IMR-90 (cell line): ENCODE measurements around the gene KCTD3. TPM values are rescaled to one million over a fixed set of nuclear protein-coding genes. Genes with fewer than 3 reads are reported as not detected.

Experiments used
- ATAC-seq: fragments of 200-7000 bp; cut with Tn5 transposase; 2 replicates; pipeline ENCODE4 v1.9.1; 2020; ENCODE audit warnings: low read depth, mild to moderate bottlenecking, moderate library complexity
- BruUV-seq: library from RNA; stranded (reverse); fragments of 400-500 nt; replicated peaks from 2 replicates; lab custom pipeline; 2021; lab: Mats Ljungman, UMichigan
- CTCF ChIA-PET: fragments of 300-600 bp; formaldehyde crosslinking; extraction: SDS; loops from one replicate; lab custom pipeline; 2021; ENCODE audit warnings: antibody characterized with exemption; lab: Yijun Ruan, JAX
- POLR2A ChIA-PET: fragments of 300-600 bp; sonication (Branson Sonifier 250); formaldehyde crosslinking; loops from one replicate; lab custom pipeline; 2022; ENCODE audit warnings: antibody characterized with exemption; ENCODE audit not compliant: unreplicated experiment; lab: Charles Lee
- DNase-seq: peaks from one replicate; pipeline ENCODE4 v3.0.0; 2013
- H2AFZ ChIP-seq: replicated peaks from 2 replicates; pipeline ENCODE3; 2013; ENCODE audit warnings: low read length, mild to moderate bottlenecking; ENCODE audit not compliant: poor library complexity
- H2AK5ac ChIP-seq: 2 replicates; pipeline ENCODE4 v1.6.1; 2013; ENCODE audit warnings: low read depth, low read length, inconsistent platforms
- H2AK9ac ChIP-seq: replicated peaks from 2 replicates; pipeline ENCODE3; 2013; ENCODE audit warnings: mild to moderate bottlenecking, low read depth, low read length, moderate library complexity; ENCODE audit not compliant: poor library complexity
- H2BK120ac ChIP-seq: 2 replicates; pipeline ENCODE4 v1.6.1; 2013; ENCODE audit warnings: low read depth, low read length, inconsistent platforms
- H2BK15ac ChIP-seq: 3 replicates; pipeline ENCODE4 v1.6.1; 2013; ENCODE audit warnings: low read depth, low read length, inconsistent platforms
- H2BK20ac ChIP-seq: 2 replicates; pipeline ENCODE4 v1.6.1; 2013; ENCODE audit warnings: low read depth, mild to moderate bottlenecking, inconsistent platforms, low read length, moderate library complexity
- H2BK5ac ChIP-seq: 2 replicates; pipeline ENCODE4 v1.6.1; 2013; ENCODE audit warnings: mild to moderate bottlenecking, low read depth, low read length, inconsistent platforms; ENCODE audit not compliant: poor library complexity, severe bottlenecking
- H3K14ac ChIP-seq: replicated peaks from 2 replicates; pipeline ENCODE4 v1.6.1; 2013; ENCODE audit warnings: low read depth, low read length, inconsistent platforms
- H3K18ac ChIP-seq: 2 replicates; pipeline ENCODE4 v1.6.1; 2013; ENCODE audit warnings: low read depth, low read length, control low read depth
- H3K23ac ChIP-seq: 2 replicates; pipeline ENCODE4 v1.6.1; 2013; ENCODE audit warnings: low read depth, low read length, inconsistent platforms
- H3K27ac ChIP-seq: 2 replicates; pipeline ENCODE4 v1.5.1; 2013; ENCODE audit warnings: mild to moderate bottlenecking, control low read depth, low read length; ENCODE audit not compliant: insufficient read depth
- H3K27me3 ChIP-seq: 2 replicates; pipeline ENCODE4 v1.6.1; 2013; ENCODE audit warnings: low read length; ENCODE audit not compliant: control insufficient read depth, insufficient read depth
- H3K36me3 ChIP-seq: 2 replicates; pipeline ENCODE4 v1.6.1; 2013; ENCODE audit warnings: low read length, mixed read lengths; ENCODE audit not compliant: control insufficient read depth, insufficient read depth
- H3K4ac ChIP-seq: 2 replicates; pipeline ENCODE4 v1.6.1; 2013; ENCODE audit warnings: low read depth, low read length, inconsistent platforms
- H3K4me1 ChIP-seq: 2 replicates; pipeline ENCODE4 v1.6.1; 2013; ENCODE audit warnings: low read length, mixed read lengths; ENCODE audit not compliant: control insufficient read depth, insufficient read depth
- H3K4me2 ChIP-seq: 2 replicates; pipeline ENCODE4 v1.6.1; 2013; ENCODE audit warnings: low read depth, mild to moderate bottlenecking, control low read depth, low read length, moderate library complexity
- H3K4me3 ChIP-seq: 2 replicates; pipeline ENCODE4 v1.5.1; 2013; ENCODE audit warnings: low read depth, mild to moderate bottlenecking, control low read depth, low read length, moderate library complexity; ENCODE audit not compliant: insufficient read depth
- H3K56ac ChIP-seq: 2 replicates; pipeline ENCODE4 v1.6.1; 2013; ENCODE audit warnings: low read length, inconsistent platforms; ENCODE audit not compliant: insufficient read depth; ENCODE audit errors: extremely low read depth
- H3K79me1 ChIP-seq, 2 experiments: 2 replicates each; pipeline ENCODE4 v1.6.1; 2013; ENCODE audit warnings: low read length in 2 of 2, inconsistent platforms in 1 of 2, low read depth in 1 of 2
- H3K9ac ChIP-seq: 2 replicates; pipeline ENCODE4 v1.6.1; 2013; ENCODE audit warnings: low read depth, low read length, control low read depth
- H3K9me1 ChIP-seq: 2 replicates; pipeline ENCODE4 v1.6.1; 2013; ENCODE audit warnings: low read length, inconsistent platforms; ENCODE audit not compliant: insufficient read depth
- H3K9me3 ChIP-seq: 2 replicates; pipeline ENCODE4 v1.6.1; 2013; ENCODE audit warnings: low read length; ENCODE audit not compliant: control insufficient read depth, insufficient read depth
- H4K20me1 ChIP-seq: 2 replicates; pipeline ENCODE4 v1.6.1; 2013; ENCODE audit warnings: low read length, inconsistent platforms; ENCODE audit not compliant: insufficient read depth
- H4K5ac ChIP-seq: 2 replicates; pipeline ENCODE4 v1.6.1; 2013; ENCODE audit warnings: mild to moderate bottlenecking, low read depth, low read length, control low read depth
- H4K8ac ChIP-seq, 2 experiments: 2 replicates each; pipeline ENCODE4 v1.6.1; 2013; ENCODE audit warnings: low read depth in 2 of 2, low read length in 2 of 2, control low read depth in 1 of 2, inconsistent platforms in 1 of 2
- H4K91ac ChIP-seq: 2 replicates; pipeline ENCODE4 v1.6.1; 2013; ENCODE audit warnings: low read depth, low read length, inconsistent platforms; ENCODE audit not compliant: insufficient read depth
- BHLHE40 ChIP-seq: fragments of 150-350 bp; IDR thresholded peaks from 2 replicates; pipeline ENCODE4 v1.6.1; 2016; ENCODE audit warnings: mild to moderate bottlenecking, low read depth, low read length
- CEBPB ChIP-seq: IDR thresholded peaks from 2 replicates; pipeline ENCODE4 v1.6.1; 2012; ENCODE audit warnings: low read depth, low read length, improper control_type of control experiment
- CHD1 ChIP-seq: IDR thresholded peaks from 2 replicates; pipeline ENCODE4 v1.6.1; 2012; ENCODE audit warnings: low read depth, low read length, improper control_type of control experiment
- ELK1 ChIP-seq: fragments of 150-350 bp; IDR thresholded peaks from 2 replicates; pipeline ENCODE4 v1.6.1; 2016; ENCODE audit warnings: low read depth, mild to moderate bottlenecking, low read length, moderate library complexity, borderline replicate concordance
- FOS ChIP-seq: fragments of 150-350 bp; IDR thresholded peaks from 2 replicates; pipeline ENCODE4 v1.6.1; 2016; ENCODE audit warnings: low read depth, low read length
- MAFK ChIP-seq: IDR thresholded peaks from 2 replicates; pipeline ENCODE4 v1.6.1; 2012; ENCODE audit warnings: low read depth, low read length, improper control_type of control experiment
- MXI1 ChIP-seq: IDR thresholded peaks from 2 replicates; pipeline ENCODE4 v1.6.1; 2012; ENCODE audit warnings: low read depth, mild to moderate bottlenecking, low read length, moderate library complexity, borderline replicate concordance
- NFE2L2 ChIP-seq: fragments of 150-350 bp; IDR thresholded peaks from 2 replicates; pipeline ENCODE4 v1.6.1; 2016; ENCODE audit warnings: low read depth, mild to moderate bottlenecking, low read length
- POLR2A ChIP-seq: IDR thresholded peaks from 2 replicates; pipeline ENCODE4 v1.6.1; 2012; ENCODE audit warnings: mild to moderate bottlenecking, low read depth, low read length
- RAD21 ChIP-seq: IDR thresholded peaks from 2 replicates; pipeline ENCODE4 v1.6.1; 2012; ENCODE audit warnings: low read length, improper control_type of control experiment
- RCOR1 ChIP-seq: IDR thresholded peaks from 2 replicates; pipeline ENCODE4 v1.6.1; 2012; ENCODE audit warnings: mild to moderate bottlenecking, low read length, improper control_type of control experiment; ENCODE audit not compliant: insufficient replicate concordance
- RFX5 ChIP-seq: IDR thresholded peaks from 2 replicates; pipeline ENCODE4 v1.8.0; 2012; ENCODE audit warnings: low read depth, mild to moderate bottlenecking, low read length, moderate library complexity
- SMC3 ChIP-seq: fragments of 150-350 bp; IDR thresholded peaks from 2 replicates; pipeline ENCODE4 v1.6.1; 2016; ENCODE audit warnings: low read depth, mild to moderate bottlenecking, antibody characterized with exemption, low read length, moderate library complexity
- USF2 ChIP-seq: fragments of 150-350 bp; IDR thresholded peaks from 2 replicates; pipeline ENCODE4 v1.6.1; 2017; ENCODE audit warnings: mild to moderate bottlenecking, antibody characterized with exemption, low read length, low read depth
- WGBS, 2 experiments: methylation state at CpG; one replicate each; pipeline versions ENCODE4 v1.1.5 to v1.1.7; 2013; ENCODE audit warnings: missing lambda C conversion rate in 2 of 2; ENCODE audit not compliant: insufficient read length in 1 of 2; ENCODE audit errors: extremely low coverage in 2 of 2; 5-methylcytosine and 5-hydroxymethylcytosine counted together
- dilution Hi-C: fragments of 300-500 bp; cut with HindIII; formaldehyde crosslinking; loops from one replicate; pipeline ENCODE4 v1.14.3; 2018; ENCODE audit warnings: low sequenced_read_pairs; ENCODE audit not compliant: unreplicated experiment
- in situ Hi-C: fragments of 300-500 bp; cut with MboI; formaldehyde crosslinking; loops from 3 replicates; pipeline ENCODE4 v1.14.3; 2019; ENCODE audit warnings: low sequenced_read_pairs, inconsistent platforms, mixed read lengths
- intact Hi-C: fragments of 100-400 bp; cut with micrococcal nuclease; formaldehyde crosslinking; loops from 2 replicates; pipeline ENCODE4 v1.10.0; 2022
- polyA plus RNA-seq, 3 experiments: library from polyadenylated mRNA; depleted of rRNA; stranded (reverse); fragments of >200 nt; gene quantifications; 2 replicates each; pipeline ENCODE4 v1.2.3, GENCODE V29; 2012; ENCODE audit warnings: low replicate concordance in 1 of 3
- total RNA-seq: library from RNA; depleted of rRNA; stranded (reverse); fragments of >200 nt; gene quantifications from 2 replicates; pipeline ENCODE4 v1.2.3, GENCODE V29; 2012

KCTD3 gene
- total and polyA plus RNA-seq, 2 of the 4 experiments (the other 2 are of a cell fraction), result 43.6 to 49.5 TPM

GRCh38 chr1:215539803-215540570, 27.1 kb upstream of the KCTD3 start (continued):
- no peak for TF ChIP-seq RCOR1

- Histone ChIP-seq H2AK5ac (no peak overlapping the region), H4K91ac (no peak overlapping the region), H3K4me2 (no peak overlapping the region), H3K4me3 (no peak overlapping the region), H3K9me3 (no peaks in the 10 kb centered on the region), H3K4ac (no peak overlapping the region), H3K4me1 (no peaks in the 10 kb centered on the region; the same call in 1 of the 2 replicates), H3K27me3 (no peaks in the 10 kb centered on the region), H2AFZ (no peak overlapping the region), H3K27ac (no peak overlapping the region), H4K5ac (no peak overlapping the region), H3K9me1 (no peaks in the 10 kb centered on the region), H2BK15ac (no peak overlapping the region), H3K79me1 (no peaks in the 10 kb centered on the region), H3K18ac (no peak overlapping the region), H3K36me3 (no peaks in the 10 kb centered on the region), H2BK20ac (no peak overlapping the region), H3K9ac (no peak overlapping the region), H4K20me1 (no peaks in the 10 kb centered on the region), H2BK120ac (no peak overlapping the region), H3K23ac (no peak overlapping the region), H2BK5ac (no peak overlapping the region), H4K8ac (no peak overlapping the region), H3K56ac (no peak overlapping the region), H2AK9ac (no peak overlapping the region), H3K14ac (no peak overlapping the region)
- in situ Hi-C loops (loop anchor here (25.0 kb wide), 1 partner anchor 1305 kb away; no protein-coding TSS in a partner anchor), dilution Hi-C loops (loop anchor here (25.0 kb wide), 1 partner anchor 880 kb away; no protein-coding TSS in a partner anchor), intact Hi-C loops (no loop called here)
- ChIA-PET CTCF (no interaction called here), POLR2A (no interaction called here)
- TF ChIP-seq RAD21 (no peak), CEBPB (no peak), FOS (no peak), BHLHE40 (no peak), ELK1 (no peak), MAFK (no peak), RFX5 (no peak), SMC3 (no peak), NFE2L2 (no peak), MXI1 (no peak), CHD1 (no peak), RCOR1 (no peak), USF2 (no peak), POLR2A (no peak)
- WGBS, 2 experiments, result no CpG with 5 or more reads among the region's 1 CpG
- ATAC-seq, result no peak
- DNase-seq, result no peak
- no TSS peak for BruUV-seq
These were observed 24.8 kb upstream of the KCTD3 start for GRCh38 chr1:215542301-215542700.
